GM12874 (cell line): Measurements from ENCODE around the gene ZNF646.

Experiments used
- TF ChIP-seq, protein P1 (sequence below): IDR thresholded peaks from 2 replicates; pipeline ENCODE4 v1.5.1; 2011; ENCODE audit warnings: low read depth, mild to moderate bottlenecking, control low read depth, low read length, moderate library complexity; ENCODE audit not compliant: insufficient read depth

Gene ZNF646

DNA sequence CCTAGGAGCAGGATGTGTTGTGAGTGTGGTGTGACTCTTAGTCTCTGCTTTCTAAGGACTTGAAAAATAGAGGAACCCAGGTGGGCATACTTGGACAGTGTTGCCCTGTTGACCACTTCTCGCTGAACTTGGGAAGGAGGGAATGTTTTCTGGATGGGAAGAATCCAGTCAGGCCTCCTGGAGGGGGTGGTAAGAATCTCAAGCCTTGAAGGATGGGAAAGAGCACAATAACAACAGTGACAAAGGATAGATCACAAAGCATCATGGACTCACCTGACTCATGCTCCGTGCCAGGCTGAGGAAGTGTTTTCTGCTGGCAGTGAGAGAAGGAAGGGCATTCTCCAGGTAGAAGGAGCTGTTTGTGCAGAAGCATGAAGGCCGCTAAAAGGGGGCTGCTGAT is 51.6 kb downstream of the ZNF646 start:
- TF ChIP-seq, protein P1, sequence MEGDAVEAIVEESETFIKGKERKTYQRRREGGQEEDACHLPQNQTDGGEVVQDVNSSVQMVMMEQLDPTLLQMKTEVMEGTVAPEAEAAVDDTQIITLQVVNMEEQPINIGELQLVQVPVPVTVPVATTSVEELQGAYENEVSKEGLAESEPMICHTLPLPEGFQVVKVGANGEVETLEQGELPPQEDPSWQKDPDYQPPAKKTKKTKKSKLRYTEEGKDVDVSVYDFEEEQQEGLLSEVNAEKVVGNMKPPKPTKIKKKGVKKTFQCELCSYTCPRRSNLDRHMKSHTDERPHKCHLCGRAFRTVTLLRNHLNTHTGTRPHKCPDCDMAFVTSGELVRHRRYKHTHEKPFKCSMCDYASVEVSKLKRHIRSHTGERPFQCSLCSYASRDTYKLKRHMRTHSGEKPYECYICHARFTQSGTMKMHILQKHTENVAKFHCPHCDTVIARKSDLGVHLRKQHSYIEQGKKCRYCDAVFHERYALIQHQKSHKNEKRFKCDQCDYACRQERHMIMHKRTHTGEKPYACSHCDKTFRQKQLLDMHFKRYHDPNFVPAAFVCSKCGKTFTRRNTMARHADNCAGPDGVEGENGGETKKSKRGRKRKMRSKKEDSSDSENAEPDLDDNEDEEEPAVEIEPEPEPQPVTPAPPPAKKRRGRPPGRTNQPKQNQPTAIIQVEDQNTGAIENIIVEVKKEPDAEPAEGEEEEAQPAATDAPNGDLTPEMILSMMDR = no peak

DNA sequence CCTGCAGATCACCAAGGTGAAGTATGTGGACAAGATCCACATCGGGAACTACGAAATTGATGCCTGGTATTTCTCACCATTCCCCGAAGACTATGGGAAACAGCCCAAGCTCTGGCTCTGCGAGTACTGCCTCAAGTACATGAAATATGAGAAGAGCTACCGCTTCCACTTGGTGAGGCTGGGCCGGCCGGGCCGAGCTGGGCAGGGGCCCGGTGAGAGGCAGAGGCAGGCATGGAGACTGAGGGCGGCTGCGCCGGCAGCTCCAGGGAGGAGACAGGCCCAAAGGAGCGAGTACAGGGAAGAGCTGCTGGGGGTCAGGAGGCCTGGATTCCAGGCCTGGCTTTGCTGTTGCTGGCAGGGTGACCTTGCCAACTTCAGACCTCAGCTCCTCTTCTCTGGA is 53.0 kb downstream of the ZNF646 start:
- TF ChIP-seq, protein P1 = no peak

- TF ChIP-seq, protein P1 = no peak
Observed at GRCh38 chr16:31128711-31129567, 54.7 kb downstream of the ZNF646 start.

- TF ChIP-seq, protein P1 = no peak
Observed at GRCh38 chr16:31129568-31130335, 55.5 kb downstream of the ZNF646 start.

- TF ChIP-seq, protein P1 = no peak
Observed at GRCh38 chr16:31130336-31130891, 56.2 kb downstream of the ZNF646 start.

DNA sequence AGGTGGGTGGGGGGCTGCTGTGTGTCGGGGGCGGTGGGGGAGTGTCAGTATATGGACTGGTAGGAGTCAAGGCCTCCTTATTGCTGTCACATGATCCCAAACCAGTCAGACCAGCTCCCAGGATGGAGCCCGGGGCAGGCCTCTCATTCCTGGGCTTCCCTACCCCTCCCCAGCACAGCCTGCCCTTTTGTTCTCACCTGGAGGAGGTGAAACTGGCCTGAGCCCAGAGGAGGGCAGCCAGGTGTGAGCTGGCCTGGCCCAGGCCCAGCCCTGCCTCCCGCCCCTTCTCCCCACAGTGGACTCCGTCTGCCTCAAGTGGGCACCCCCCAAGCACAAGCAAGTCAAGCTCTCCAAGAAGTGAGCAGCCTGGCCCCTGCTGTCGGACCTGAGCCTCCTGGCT is 56.7 kb downstream of the ZNF646 start:
- TF ChIP-seq, protein P1 = no peak

DNA sequence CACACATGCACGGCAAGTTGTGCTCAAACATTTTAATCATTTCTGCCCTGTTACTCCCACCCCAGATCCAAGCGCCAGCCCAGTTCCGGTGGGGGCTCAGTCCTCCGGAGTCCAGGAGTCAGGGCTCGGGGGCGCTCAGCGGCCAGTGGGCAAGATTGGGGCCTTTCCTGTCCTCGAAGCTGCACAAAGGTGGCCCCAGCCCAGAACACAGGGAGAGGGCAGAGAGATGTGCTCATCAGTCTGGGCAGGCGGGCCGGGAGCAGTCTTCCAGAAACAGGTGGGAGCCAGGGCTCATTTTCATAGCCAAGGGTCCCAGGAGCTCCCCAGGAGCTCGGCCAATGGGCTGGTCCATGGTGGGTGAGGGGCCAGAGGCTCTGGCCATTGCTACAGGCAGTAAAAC is 57.2 kb downstream of the ZNF646 start:
- TF ChIP-seq, protein P1 = no peak
